GM20431 (cell line): Measurements from ENCODE around the gene PRRT1.
"Not testable (repeated sequence)": the region's sequence is repeated elsewhere in the genome, so short reads cannot be mapped to it uniquely, and the experiment has no call there.

Experiments used
- in situ Hi-C: fragments of 300-500 bp; cut with MseI, MboI; formaldehyde crosslinking; loops from one replicate; pipeline ENCODE4 v1.15.0; 2020; ENCODE audit warnings: low sequenced_read_pairs; ENCODE audit not compliant: unreplicated experiment

The PRRT1 gene

DNA sequence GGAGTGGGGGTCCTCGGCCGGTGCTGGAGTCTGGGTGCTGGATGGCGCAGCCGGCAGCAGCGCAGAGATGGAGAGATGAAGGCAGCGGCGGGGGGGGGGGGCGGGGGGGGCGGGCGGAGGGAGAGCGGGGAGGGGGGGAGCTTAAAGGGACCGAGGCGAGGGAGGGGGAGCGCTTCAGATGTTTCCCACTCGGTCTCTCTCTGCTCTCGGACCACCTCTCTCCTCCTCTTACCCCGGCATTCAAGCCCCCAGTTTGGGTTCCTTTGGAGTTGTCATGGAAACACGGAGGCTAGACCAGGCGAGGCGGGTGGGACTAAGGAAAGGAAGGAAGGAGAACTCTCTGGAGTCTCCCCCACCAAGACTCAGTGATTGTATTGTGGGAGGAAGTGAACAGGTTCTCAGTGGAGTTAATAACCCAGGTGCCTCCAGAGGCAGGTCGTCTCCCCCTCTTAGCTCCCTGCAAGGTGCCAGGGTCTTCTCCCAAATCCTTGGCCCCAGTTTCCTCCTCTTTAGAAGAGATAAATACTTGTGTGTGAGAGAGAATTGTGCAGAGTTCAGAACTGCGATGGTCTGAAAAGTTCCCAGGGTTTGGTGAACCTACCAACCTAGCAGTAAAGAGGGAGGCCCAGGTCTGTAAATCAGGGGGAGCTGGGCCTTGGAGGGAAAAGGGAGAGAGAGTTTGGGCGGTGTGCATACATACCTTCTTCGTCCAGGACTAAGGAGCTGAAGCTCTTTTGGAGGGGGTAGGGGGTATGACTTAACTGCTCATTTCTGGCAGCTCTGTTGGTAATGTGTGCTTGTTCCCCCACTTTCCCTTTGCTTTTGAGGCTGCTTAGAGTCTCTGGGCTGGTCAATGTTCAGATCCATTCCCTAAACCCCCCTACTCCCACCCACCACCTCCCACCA, at the start of gene PRRT1:
Gene PRRT1, minus strand, starts transcription at position 77 of the 906 bp plus-strand sequence. CDS start 112 bp downstream, outside the sequence.
- in situ Hi-C loops: no loop called here

DNA sequence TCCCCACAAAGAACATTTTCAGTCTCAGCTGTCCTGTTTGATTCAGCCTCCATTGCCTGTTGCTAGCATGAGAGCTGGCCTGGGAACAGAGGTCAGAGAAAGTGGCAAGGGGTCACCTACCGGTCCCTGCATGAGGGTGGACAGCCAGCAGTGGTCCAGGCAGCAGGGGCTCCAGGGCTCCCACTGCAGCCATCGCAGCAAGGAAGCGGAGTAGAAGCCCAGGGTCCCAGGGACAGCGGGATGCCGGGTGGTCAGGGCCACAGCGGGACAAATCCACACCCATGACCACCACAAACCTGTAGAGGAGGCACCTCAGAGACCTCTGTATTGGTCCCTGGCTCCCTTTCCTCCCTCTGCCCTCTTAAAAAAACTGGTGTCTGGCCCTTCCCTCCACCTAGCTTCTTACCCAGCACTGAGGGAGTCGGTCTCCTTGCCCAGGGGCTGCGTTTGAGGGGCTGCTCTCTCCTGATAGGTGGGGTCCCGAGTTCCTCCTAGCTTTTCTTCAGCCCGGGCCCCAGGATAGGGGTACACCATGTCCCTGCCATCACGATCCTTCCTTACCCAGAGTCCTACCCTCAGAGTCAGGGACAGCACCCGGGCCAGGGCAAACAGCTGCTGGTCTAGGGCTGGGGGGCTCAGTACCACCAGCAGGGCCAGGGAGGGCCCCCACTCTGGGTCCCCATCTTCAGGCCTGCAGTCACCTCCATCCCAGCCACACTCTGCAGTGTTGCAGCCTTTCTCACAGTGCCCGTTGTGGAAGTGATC, 49.2 kb upstream of the PRRT1 start:
- in situ Hi-C loops: no loop called here

DNA sequence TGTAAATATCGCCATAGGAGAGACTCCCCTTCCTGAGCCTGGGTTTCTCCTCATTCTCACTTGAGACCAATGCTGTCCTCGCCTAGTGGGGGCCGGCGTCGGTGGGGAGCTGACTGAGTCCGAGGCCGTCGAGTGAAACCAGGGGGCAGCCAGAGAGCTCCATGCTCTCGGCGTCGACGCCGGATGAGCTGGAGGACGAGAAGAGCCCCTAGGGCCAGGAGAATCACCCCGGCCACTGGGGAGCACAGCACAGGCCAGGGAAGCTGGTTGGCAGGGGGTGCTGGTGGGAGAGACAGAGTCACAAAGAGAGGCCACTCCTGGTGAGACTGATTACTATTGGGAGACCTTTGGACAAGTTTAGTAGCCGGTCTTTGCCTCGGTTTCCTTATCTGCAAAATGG, 47.1 kb upstream of the PRRT1 start:
- in situ Hi-C loops: no loop called here

DNA sequence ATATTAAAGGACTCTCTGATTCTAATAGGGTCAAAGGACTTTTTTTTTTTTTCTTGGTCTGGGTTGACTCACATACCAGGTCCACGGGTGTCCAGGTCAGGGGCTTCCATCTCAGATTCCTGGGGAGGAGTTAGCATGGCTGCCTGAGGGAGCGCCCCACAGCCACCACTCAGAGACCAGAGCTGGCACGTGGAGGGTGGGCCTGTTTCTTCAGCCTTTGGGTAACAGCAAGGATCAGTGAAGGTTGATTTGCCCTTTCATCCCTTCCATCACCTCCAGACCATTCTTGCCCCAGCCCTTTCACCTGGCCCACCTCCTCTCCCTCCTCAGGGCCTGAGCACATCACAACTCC, 46.6 kb upstream of the PRRT1 start:
- in situ Hi-C loops: no loop called here

DNA sequence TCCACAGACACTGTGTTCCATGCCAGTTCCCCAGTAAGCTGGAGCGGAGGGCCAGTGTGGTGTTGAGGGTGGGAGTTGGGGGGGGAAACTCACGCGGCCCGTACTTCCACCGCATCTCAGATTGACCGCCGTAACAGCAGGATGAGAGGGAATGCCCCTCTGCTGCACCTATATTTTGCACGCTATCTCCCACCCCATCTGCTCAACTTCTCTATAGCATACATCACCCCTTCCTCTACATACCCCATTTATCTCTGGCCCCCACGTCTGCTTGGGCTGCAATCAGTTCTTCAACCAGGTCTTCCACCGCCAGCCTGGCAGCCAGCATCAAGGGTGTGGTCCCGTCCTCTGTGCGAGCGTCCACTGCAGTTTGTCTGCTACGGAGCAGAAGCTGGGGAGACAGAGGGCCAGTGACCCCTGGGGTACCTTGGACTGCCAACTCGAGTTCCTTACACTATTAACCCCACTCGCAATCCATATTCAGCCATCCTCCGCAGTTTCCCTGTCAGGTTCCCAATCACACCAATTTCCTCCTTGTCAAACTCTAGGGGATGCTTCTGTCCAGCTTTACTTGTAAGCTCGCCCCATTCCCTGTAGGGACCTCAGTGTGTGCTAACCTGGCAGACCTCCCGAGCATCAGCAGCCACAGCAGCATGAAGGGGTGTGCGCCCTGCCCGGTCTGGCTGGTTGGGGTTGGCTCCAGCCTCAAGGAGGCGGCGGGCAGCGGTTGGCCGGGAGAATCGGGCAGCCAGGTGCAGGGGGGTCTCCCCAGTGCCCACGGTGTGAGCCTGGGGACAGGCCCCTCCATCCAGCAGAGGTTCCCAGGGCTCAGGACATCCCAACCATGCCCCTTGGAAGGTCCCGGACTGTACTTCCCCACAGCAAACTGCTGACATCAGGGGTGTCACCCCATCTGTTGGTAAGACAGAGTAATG, 45.2 kb upstream of the PRRT1 start:
- in situ Hi-C loops: no loop called here

DNA sequence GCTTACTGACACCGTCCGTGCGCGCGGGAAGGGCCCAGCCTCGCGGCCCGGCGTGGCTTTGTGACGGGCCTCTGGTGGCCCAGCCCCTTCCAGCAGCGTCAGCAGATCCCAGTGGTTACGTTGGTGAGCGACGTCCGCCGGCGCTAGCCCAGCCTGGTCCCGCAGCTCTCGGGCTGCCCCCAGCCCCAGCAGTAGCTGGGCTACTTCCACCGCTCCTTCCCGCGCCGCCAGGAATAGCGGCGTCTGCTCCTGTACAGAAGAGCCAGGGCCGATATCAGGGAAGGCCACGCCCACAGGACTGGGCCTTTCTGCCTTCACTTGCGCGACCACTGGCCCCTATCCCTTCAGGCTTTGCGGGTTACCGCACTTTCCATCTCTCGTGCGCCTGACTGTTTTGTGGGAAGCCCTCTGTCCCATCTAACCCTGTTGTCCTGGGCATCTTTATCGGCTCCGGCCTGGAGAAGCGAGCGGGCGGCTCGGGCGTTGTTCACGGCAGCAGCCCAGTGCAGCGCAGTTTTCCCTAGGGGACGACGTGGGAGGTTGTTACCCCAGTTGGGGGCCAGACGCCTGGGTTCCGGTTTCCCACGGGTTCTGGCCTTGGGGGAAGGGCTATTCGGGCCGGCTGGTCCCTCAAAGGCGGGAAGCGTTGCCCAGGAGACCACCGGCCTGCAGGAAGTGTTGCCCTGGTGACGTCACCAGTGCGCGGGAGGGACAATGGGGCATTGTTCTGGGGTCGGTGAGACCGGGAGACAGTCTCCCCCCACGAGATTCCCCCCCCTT, 44.4 kb upstream of the PRRT1 start:
- in situ Hi-C loops: no loop called here

DNA sequence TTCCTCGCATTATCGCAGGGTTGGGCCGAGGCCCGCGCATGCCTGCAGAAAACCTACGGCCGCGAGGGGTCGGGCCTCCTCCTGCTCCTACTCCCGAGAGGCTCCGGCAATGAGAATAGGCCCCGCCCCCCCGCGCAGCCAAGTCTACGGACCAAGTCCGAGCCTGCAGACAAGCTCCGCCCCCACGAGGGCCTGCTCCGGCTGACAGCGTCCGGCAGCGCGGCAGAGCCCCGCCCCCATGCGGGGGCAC, 43.8 kb upstream of the PRRT1 start:
- in situ Hi-C loops: no loop called here

DNA sequence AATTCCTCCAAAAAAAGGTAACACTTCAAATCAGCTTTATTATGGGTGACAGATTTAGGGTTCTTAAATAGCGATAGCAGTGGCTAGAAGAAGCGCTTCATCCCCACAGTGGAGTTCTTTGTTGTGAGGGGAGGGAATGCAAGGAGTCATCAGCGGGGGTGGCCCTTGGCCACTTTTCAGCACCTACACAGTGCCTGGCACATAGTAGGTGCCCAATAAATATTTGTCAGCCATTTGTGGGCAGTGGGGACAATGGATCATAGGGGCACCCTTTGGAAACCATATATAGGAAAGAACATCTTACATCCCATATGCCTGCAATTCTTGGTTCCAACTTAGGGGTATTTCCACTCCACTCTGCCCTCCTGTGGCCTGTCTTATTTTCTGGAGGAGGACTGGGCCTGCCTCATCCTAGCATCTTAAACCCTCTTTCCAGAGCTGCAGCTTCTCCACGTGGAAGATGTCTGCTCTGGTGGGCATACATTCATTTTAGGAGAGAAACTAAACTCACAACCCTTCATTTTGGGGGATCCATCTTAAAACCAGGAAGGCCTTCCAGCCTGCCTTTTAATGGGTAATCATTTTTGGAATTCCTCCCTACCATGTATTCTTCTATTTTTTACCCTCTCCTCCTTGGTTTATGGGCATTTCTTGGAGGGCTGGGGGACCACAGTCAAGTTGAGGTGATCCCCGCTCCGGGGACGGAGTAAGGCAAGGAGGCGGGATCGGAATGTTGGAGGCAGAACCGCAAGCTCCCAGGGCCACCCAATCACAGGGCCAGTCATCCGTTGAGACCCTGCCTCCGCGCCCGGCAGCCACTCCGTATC, 43.3 kb upstream of the PRRT1 start:
- in situ Hi-C loops: no loop called here

DNA sequence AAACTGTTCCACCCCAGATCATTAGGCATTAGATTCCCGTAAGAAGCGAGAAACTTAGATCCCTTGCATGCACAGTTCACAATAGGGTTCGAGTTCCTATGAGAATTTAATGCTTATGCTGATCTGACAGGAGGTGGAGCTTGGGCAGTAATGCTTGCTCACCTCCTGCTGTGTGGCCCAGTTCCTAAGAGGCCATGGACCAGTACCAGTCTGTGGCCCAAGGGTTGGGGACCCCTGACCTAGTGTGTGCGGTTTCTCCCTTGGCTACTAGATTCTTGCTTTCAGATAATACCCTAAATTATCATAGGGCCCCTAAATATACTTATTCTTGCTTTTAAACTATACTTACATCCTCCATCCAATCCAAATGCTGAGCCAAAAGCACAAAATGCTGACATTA, 42.6 kb upstream of the PRRT1 start:
- in situ Hi-C loops: no loop called here

DNA sequence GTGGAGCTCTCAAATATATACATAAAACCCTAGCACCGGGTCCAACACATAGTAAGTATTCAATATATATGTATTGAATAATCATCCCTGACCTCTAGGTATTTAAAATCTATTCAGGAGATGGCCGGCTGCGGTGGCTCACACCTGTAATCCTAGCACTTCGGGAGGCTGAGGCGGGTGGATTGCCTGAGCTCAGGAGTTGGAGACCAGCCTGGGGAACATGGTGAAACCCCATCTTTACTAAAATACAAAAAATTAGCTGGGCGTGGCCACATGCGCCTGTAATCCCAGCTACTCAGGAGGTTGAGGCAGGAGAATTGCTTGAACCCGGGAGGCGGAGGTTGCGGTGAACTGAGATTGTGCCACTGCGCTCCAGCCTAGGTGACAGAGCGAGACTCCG, 41.4 kb upstream of the PRRT1 start:
- in situ Hi-C loops: not testable (repeated sequence)

DNA sequence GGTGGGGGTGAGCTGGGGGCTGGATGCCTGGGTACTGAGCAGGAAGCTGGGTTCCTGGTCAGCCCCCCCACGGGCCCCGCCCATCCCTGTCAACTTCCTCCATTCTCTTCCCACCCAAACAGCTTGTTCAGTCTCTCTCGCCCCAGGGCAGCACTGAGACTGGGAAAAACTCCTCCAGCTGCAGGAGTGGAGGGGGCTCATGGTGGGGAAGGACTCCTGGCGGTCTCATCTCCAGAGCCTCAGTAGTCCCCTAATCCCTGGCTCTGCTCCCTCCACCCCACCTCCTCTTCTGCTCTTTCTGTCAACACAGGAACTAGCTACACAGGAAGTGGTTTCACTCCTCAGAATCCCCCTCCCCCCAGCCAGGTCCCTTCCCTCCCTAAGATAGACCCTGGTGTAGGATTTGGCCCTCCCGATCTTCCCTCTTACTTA, 40.9 kb upstream of the PRRT1 start, which contains the start of gene GPSM3:
Gene GPSM3, minus strand, starts transcription at position 36 of the 432 bp plus-strand sequence. CDS start 130 bp downstream, outside the sequence.
- in situ Hi-C loops: no loop called here

DNA sequence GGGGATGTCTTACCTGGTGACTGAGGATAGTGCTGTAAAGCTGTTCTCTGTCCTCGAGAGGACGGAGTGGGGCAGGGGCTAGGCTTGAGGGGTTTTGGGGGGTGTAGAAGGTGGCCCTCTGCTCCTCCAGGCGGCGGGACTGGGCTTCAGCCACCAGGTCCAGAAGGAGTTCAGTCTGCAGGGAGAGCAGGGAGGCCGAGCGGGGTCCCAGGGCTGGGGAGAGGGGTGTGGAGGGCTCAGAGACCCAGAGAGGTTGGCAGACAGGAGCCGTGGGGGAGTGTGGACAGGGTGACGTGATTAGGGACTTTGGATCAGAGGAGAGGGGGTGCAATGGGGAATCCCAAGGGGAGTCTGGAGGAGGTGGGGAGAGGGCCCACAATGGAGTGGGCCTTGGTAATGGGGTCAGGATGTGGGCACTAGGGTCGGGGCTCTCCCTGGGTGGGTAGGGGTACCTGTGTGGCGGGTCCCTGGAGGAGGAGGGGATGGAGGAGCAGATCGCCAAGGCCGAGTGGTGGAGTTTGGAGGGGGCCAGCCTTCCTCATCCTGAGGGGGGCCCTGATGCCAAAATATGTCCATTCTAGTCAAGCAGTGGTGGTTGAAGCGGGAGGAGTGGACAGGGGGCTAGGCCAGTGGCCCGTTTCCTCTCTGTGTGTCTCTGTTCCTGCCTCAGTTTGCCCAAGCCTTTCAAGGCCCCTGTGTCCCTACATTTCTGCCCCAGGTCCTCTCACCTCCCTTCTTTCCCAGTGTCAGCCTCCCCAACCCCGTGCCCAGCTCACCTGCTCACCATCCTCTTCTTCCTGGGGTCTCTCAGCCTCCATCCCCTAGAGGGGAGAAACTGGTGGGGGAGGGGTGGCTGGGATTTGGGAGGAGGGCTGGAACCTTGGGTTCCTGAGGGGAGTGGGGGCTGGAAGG, 40.2 kb upstream of the PRRT1 start:
- in situ Hi-C loops: no loop called here

DNA sequence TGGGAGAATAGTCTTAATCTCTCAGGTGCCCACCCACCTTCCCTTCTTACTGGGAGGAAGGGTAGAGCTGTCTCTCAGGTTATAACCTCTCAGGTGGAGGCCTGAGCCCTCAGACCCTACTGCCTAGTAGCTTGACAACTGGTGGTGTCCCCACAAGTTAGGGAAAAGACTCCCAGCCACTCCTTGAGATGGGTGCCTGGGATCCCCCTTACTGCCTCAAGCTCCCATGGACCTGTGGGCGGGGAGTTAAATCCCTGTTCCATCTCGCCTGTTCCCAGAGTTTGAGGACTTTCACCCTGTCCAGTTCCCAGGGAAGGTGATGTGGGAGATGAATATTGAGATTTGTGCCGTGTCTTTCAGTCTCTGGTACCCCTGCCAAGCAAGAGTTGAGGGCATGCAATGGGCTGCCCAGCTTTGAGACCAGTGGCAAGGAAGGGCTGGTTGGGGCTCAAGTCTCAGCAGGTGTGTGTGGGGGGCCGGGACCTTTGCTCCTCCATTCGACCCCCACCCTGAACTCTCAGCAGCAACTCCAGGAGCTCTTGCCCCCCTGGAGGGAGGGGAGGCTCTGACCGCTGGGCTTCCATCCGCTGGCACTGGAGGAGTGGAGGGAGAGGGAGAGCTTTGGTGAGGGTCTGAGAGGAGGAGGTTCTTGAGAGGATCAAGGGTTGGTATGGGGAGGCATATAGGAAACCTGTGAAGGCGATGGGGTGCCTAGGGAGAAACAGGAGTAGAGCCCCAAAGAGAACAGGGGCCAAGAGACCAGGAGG, 39.4 kb upstream of the PRRT1 start:
- in situ Hi-C loops: no loop called here

DNA sequence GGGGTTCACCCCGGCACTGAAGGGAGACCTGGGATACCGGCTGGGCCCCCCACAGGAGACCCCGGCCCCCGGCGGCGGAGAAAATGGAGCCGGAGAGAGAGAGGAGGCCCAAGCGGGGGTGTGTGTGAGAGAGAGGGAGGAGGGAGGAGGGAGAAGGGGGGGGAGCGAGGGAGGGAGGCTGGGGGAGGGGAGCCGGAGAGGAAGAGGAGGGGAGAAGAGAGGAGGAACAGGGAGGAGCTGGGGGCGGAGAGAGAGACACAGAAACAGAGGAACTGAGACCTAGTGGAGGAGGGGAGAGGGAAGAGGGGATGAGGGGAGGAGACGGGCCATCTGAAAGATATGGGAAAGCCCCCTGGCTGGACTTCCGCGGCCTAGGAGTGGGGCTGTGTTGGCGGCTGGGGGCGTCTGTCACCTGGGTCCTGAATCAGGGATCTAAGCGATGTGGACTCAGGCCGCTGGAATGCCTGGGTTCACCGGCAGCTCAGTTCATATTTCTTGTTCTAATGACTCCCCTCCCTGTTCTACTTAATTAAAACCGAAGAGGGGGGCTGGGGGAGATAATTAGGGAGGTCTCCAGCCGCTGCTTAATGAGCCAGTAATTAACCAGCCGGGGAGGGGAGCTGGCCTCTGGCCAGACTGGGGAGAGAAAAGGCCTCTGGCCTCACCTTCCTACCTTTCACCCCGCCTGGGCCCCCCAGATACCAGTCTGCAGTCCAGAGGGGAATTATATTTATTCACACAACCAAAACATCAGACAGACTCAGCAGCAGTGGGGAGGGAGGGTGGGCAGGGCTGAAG, 38.5 kb upstream of the PRRT1 start, which contains the start of gene PBX2:
Gene PBX2, minus strand, starts transcription at position 149 of the 798 bp plus-strand sequence. CDS start 287 bp downstream, outside the sequence.
- in situ Hi-C loops: no loop called here

DNA sequence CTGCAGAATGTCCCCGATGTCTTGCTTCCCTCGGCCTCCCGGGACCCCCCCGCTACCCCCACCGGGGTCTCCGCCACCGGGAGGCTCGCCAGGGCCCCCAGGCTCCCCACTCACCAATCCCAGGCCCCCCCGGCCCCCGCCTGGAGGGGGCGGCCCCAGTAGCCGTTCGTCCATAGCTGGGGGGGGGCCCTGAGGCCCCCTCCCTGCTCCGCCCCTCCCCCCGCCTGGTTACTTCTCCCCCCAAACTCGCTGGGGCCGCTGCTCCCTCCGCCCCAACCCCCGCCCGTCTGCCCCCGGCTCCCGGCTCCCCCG, 38.0 kb upstream of the PRRT1 start:
- in situ Hi-C loops: no loop called here

DNA sequence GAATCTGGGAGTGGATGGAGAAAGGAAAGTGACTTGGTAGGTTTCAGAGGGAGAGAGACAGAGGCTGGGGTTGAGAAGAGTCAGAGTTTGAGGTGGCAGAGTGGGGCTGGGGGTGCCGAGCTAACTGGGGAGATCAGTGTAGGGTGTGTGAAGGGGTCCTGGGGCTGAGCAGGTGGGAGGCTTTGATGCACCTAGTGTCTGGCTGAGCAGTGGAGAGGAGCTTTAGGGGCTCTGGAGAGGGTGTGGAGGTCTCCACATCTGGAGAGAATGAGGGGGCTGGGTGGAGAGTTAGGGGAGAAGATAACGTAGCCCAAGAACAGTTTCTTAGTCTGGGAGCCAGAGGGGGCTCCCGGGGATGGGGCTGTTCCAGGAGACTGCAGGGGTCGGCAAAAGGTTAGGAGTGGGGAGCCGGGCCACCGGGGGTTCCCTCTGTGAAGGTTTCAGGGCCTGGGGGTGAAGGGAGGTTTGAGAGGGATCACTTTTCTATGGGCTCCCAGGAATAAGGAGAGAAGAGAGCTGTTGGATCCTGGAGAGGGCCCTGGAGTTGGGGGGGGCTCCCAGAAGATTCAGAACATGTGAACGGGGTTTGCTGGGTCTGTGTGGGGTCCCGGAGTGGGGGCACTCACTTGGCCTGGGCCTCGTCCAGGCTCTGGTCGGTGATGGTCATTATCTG, 37.5 kb upstream of the PRRT1 start:
- in situ Hi-C loops: no loop called here
